Neuronal stem cell (in vitro differentiated cells): ENCODE measurements around the gene CCDC170.
A peak's percentile ranks its signal among the peaks of the same experiment; 100 is the strongest.

Source experiments
- DNase-seq: peaks from one replicate; pipeline ENCODE4 v3.0.0-alpha.2; 2013; ENCODE audit warnings: low spot score
- H2AFZ ChIP-seq: one replicate; pipeline ENCODE4 v1.6.1; 2013; ENCODE audit warnings: mild to moderate bottlenecking, low read length, inconsistent platforms
- H2AK5ac ChIP-seq: 2 replicates; pipeline ENCODE4 v1.6.1; 2013; ENCODE audit warnings: low read depth, mild to moderate bottlenecking, inconsistent platforms, low read length, moderate library complexity, mixed read lengths
- H2BK120ac ChIP-seq: 2 replicates; pipeline ENCODE4 v1.6.1; 2013; ENCODE audit warnings: low read depth, mild to moderate bottlenecking, inconsistent platforms, low read length, moderate library complexity, mixed read lengths
- H2BK12ac ChIP-seq: one replicate; pipeline ENCODE4 v1.6.1; 2013; ENCODE audit warnings: low read length, inconsistent platforms
- H2BK15ac ChIP-seq: 2 replicates; pipeline ENCODE4 v1.6.1; 2013; ENCODE audit warnings: mild to moderate bottlenecking, low read length, inconsistent platforms, mixed read lengths
- H2BK5ac ChIP-seq: one replicate; pipeline ENCODE4 v1.6.1; 2013; ENCODE audit warnings: inconsistent platforms, mild to moderate bottlenecking, low read length, moderate library complexity
- H3K14ac ChIP-seq: one replicate; pipeline ENCODE4 v1.6.1; 2013; ENCODE audit warnings: low read length, inconsistent platforms
- H3K18ac ChIP-seq: 2 replicates; pipeline ENCODE4 v1.6.1; 2013; ENCODE audit warnings: low read length, inconsistent platforms
- H3K23ac ChIP-seq: 2 replicates; pipeline ENCODE4 v1.6.1; 2013; ENCODE audit warnings: low read depth, mild to moderate bottlenecking, mixed read lengths, low read length, inconsistent platforms; ENCODE audit not compliant: poor library complexity
- H3K27ac ChIP-seq: replicated peaks from 3 replicates; pipeline ENCODE4 v1.5.1; 2013; ENCODE audit warnings: low read length, inconsistent platforms
- H3K27me3 ChIP-seq, 3 experiments: 2 replicates each; pipeline ENCODE4 v1.6.1; 2013; ENCODE audit warnings: low read length in 3 of 3, mild to moderate bottlenecking in 2 of 3, inconsistent platforms in 1 of 3, low read depth in 1 of 3, mixed read lengths in 1 of 3, moderate library complexity in 1 of 3; ENCODE audit not compliant: control insufficient read depth in 3 of 3, insufficient read depth in 3 of 3
- H3K36me3 ChIP-seq, 2 donors: replicated peaks in 1 of 2; 2 replicates each; pipeline ENCODE4 v1.6.1; 2013; ENCODE audit warnings: low read length in 2 of 2; ENCODE audit not compliant: control insufficient read depth in 2 of 2, insufficient read depth in 2 of 2
- H3K4ac ChIP-seq: 2 replicates; pipeline ENCODE4 v1.6.1; 2013; ENCODE audit warnings: inconsistent platforms, mild to moderate bottlenecking, low read length, moderate library complexity
- H3K4me1 ChIP-seq, 2 donors: 1 replicate in 1 of 2; 2 replicates in 1 of 2; pipeline ENCODE4 v1.6.1; 2013; ENCODE audit warnings: low read length in 2 of 2, low read depth in 1 of 2; ENCODE audit not compliant: control insufficient read depth in 2 of 2, insufficient read depth in 1 of 2
- H3K4me2 ChIP-seq: one replicate; pipeline ENCODE4 v1.6.1; 2013; ENCODE audit warnings: mild to moderate bottlenecking, low read length, inconsistent platforms; ENCODE audit not compliant: insufficient read depth, poor library complexity, severe bottlenecking
- H3K4me3 ChIP-seq, 2 donors: 2 replicates each; pipeline ENCODE4 v1.5.1; 2013; ENCODE audit warnings: low read length in 2 of 2, mild to moderate bottlenecking in 2 of 2, inconsistent platforms in 1 of 2, moderate library complexity in 1 of 2
- H3K79me1 ChIP-seq: one replicate; pipeline ENCODE4 v1.6.1; 2013; ENCODE audit warnings: low read depth, mild to moderate bottlenecking, inconsistent platforms, low read length, moderate library complexity
- H3K9ac ChIP-seq: one replicate; pipeline ENCODE4 v1.6.1; 2013; ENCODE audit warnings: mild to moderate bottlenecking, low read depth, low read length, inconsistent platforms; ENCODE audit not compliant: poor library complexity
- H3K9me3 ChIP-seq, 2 donors: replicated peaks in 1 of 2; 2 replicates each; pipeline versions ENCODE3 to v1.6.1; 2013; ENCODE audit warnings: low read length in 2 of 2, mild to moderate bottlenecking in 2 of 2, inconsistent platforms in 1 of 2, low read depth in 1 of 2, mixed read lengths in 1 of 2, moderate library complexity in 1 of 2; ENCODE audit not compliant: control insufficient read depth in 2 of 2, insufficient read depth in 1 of 2
- H4K8ac ChIP-seq: one replicate; pipeline ENCODE4 v1.6.1; 2013; ENCODE audit warnings: low read depth, mild to moderate bottlenecking, inconsistent platforms, low read length, moderate library complexity
- H4K91ac ChIP-seq: one replicate; pipeline ENCODE4 v1.6.1; 2013; ENCODE audit warnings: low read length, low read depth, mild to moderate bottlenecking, inconsistent platforms; ENCODE audit not compliant: poor library complexity
- WGBS, 2 donors: extraction: QIAGEN DNeasy Blood & Tissue Kit; methylation state at CpG; one replicate each; pipeline ENCODE4 v1.1.7; 2013; ENCODE audit warnings: missing lambda C conversion rate in 2 of 2, mixed read lengths in 1 of 2; ENCODE audit not compliant: insufficient read length in 2 of 2, insufficient replicate concordance in 1 of 2; ENCODE audit errors: extremely low coverage in 2 of 2; 5-methylcytosine and 5-hydroxymethylcytosine counted together

Gene CCDC170

GRCh38 chr6:151566557-151566956, 72.7 kb downstream of the CCDC170 start:
- H3K4me2 ChIP-seq, result no peak overlapping the region
- H2BK5ac ChIP-seq, result no peak overlapping the region
- no peak overlapping the region for H3K4ac ChIP-seq
- no peak overlapping the region for H2AFZ ChIP-seq
- no peaks in the 10 kb centered on the region for H3K36me3 ChIP-seq
- peaks cover 2% of the 10 kb centered on the region for H3K79me1 ChIP-seq
- no peaks in the 10 kb centered on the region for H3K4me1 ChIP-seq
- no peak overlapping the region for H2BK15ac ChIP-seq
- no peak overlapping the region for H3K9ac ChIP-seq
- no peak overlapping the region for H3K14ac ChIP-seq
- H2AK5ac ChIP-seq, result no peak overlapping the region
- DNase-seq, result no peak
- H3K23ac ChIP-seq, result no peak overlapping the region
- H4K8ac ChIP-seq, result no peak overlapping the region
- H3K4me3 ChIP-seq, result no peak overlapping the region
- no peak overlapping the region for H2BK120ac ChIP-seq
- H3K27me3 ChIP-seq, result peaks cover 0 to 2% (median 0%) of the 10 kb centered on the region in 3 experiments
- H4K91ac ChIP-seq, result no peak overlapping the region
- WGBS, 2 donors, result no CpG with 5 or more reads among the region's 2 CpGs
- H3K18ac ChIP-seq, result no peak overlapping the region
- peaks cover 3 to 14% of the 10 kb centered on the region in 2 donors for H3K9me3 ChIP-seq
- no peak overlapping the region for H3K27ac ChIP-seq
- no peak overlapping the region for H2BK12ac ChIP-seq

DNA sequence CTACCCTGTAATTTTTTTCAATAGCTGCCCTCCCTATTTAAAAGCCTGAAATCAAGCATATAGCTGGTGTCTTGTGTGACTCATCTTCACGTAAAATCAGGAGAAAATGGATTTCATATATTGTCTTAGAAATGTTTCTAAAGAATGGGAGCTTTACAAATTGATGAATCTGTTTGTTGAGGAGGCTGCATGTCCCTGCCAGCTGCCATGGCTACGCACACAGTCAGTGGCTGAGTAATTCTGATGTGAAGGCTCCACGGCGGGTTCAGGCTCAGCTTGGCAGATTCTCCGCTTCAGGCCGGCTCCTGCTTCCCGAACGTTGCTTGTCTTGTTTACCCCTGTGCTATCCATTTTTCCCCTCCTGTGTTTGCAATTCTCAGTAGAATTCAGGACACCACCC, 82.8 kb downstream of the CCDC170 start:
- H3K4me3 ChIP-seq, result no peak overlapping the region
- H4K91ac ChIP-seq, result no peak overlapping the region
- no peak overlapping the region for H2BK120ac ChIP-seq
- no peak overlapping the region for H3K14ac ChIP-seq
- no CpG with 5 or more reads among the region's 8 CpGs for WGBS, 2 donors
- no peak overlapping the region for H3K18ac ChIP-seq
- H3K9me3 ChIP-seq, result no peaks in the 10 kb centered on the region
- H2AFZ ChIP-seq, result peak overlapping the region; percentile 73
- H3K4me1 ChIP-seq, result no peaks in the 10 kb centered on the region
- H3K9ac ChIP-seq, result no peak overlapping the region
- peak overlapping the region; percentile 49 for H3K23ac ChIP-seq
- H4K8ac ChIP-seq, result no peak overlapping the region
- H3K27me3 ChIP-seq, result no peaks in the 10 kb centered on the region
- no peak overlapping the region for H2AK5ac ChIP-seq
- no peak overlapping the region for H3K27ac ChIP-seq
- no peak overlapping the region for H2BK5ac ChIP-seq
- no peak overlapping the region for H3K4me2 ChIP-seq
- no peak for DNase-seq
- H3K4ac ChIP-seq, result no peak overlapping the region
- H3K79me1 ChIP-seq, result no peaks in the 10 kb centered on the region
- H2BK15ac ChIP-seq, result no peak overlapping the region
- H3K36me3 ChIP-seq, result no peaks in the 10 kb centered on the region
- H2BK12ac ChIP-seq, result no peak overlapping the region

DNA sequence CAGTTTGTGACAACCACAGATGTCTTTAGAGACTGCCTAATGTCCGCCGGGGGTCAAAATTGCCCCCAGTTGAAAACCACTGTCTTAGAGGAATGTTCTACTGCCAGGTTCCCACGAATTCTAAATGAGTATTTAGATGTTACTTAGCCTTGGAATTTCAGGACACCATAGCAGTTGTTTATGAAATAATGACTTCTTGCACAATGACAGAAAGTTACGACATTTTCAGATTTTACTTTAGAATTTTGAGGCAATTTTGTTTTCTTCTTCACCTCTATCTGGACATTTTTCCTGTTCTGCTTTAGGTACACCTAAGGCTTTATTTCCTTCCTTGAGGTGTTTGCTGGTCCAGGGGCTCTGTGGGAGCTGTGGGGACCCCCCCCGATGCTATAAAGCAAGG, 83.4 kb downstream of the CCDC170 start:
- Histone ChIP-seq H3K27me3 (no peaks in the 10 kb centered on the region), H3K23ac (no peak overlapping the region), H2BK120ac (no peak overlapping the region), H2AK5ac (no peak overlapping the region), H3K79me1 (no peaks in the 10 kb centered on the region), H3K4me3 (no peak overlapping the region), H3K4ac (no peak overlapping the region), H3K18ac (no peak overlapping the region), H2BK12ac (no peak overlapping the region), H4K91ac (no peak overlapping the region), H2AFZ (peak overlapping the region; percentile 73), H3K4me2 (no peak overlapping the region), H3K9ac (no peak overlapping the region), H3K36me3 (no peaks in the 10 kb centered on the region), H3K27ac (no peak overlapping the region), H2BK15ac (no peak overlapping the region), H3K4me1 (no peaks in the 10 kb centered on the region), H2BK5ac (no peak overlapping the region), H3K14ac (no peak overlapping the region), H4K8ac (no peak overlapping the region), H3K9me3 (no peaks in the 10 kb centered on the region)
- no peak for DNase-seq
- no CpG with 5 or more reads among the region's 5 CpGs for WGBS, 2 donors

GRCh38 chr6:151585741-151586140, 91.9 kb downstream of the CCDC170 start:
- H2AK5ac ChIP-seq, result no peak overlapping the region
- no peak overlapping the region for H2AFZ ChIP-seq
- H2BK12ac ChIP-seq, result no peak overlapping the region
- no peak overlapping the region for H2BK15ac ChIP-seq
- no CpG with 5 or more reads among the region's 2 CpGs for WGBS, 2 donors
- H3K79me1 ChIP-seq, result no peaks in the 10 kb centered on the region
- no peak overlapping the region for H3K4me2 ChIP-seq
- H3K4ac ChIP-seq, result no peak overlapping the region
- no peak overlapping the region for H3K9ac ChIP-seq
- H2BK120ac ChIP-seq, result no peak overlapping the region
- no peaks in the 10 kb centered on the region for H3K9me3 ChIP-seq
- DNase-seq, result no peak
- no peak overlapping the region for H3K14ac ChIP-seq
- H3K23ac ChIP-seq, result no peak overlapping the region
- no peaks in the 10 kb centered on the region for H3K36me3 ChIP-seq
- no peak overlapping the region for H3K4me3 ChIP-seq
- no peak overlapping the region for H2BK5ac ChIP-seq
- no peak overlapping the region for H4K8ac ChIP-seq
- H3K4me1 ChIP-seq, result no peaks in the 10 kb centered on the region
- H3K18ac ChIP-seq, result no peak overlapping the region
- no peaks in the 10 kb centered on the region for H3K27me3 ChIP-seq
- no peak overlapping the region for H3K27ac ChIP-seq
- H4K91ac ChIP-seq, result no peak overlapping the region
